ENCODE measurements around the gene POLR2C. TPM values are rescaled to one million over a fixed set of nuclear protein-coding genes. Genes with fewer than 3 reads are reported as not detected.
A peak's percentile ranks its signal among the peaks of the same experiment; 100 is the strongest.
"Not testable (repeated sequence)": the region's sequence is repeated elsewhere in the genome, so short reads cannot be mapped to it uniquely, and the experiment has no call there.

Gene POLR2C
- total RNA-seq, 1 donor from 2014 or later: 58.0 TPM

DNA sequence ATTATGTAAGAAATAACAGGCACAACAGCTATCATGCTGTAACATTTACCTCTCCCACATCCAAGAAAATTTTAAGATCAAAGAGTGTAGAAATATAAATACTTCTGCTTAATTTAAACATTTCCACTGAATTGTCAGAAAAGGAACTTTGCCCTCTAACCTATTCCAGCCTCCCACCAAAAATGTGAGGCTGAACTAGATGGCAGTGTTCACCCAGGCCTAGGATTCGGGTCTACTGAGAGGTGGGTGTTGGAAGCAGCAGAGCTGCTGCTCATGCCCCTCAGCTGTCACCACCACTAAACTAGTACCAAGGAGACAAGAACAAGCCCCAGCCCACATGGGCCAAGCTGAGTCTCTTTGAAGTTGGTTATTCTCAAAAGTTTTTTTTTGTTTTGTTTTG lies 26.6 kb upstream of the POLR2C start:
- H4K20me1 ChIP-seq (ENCODE audit: insufficient read depth, low read length): peaks cover 8% of the 10 kb centered on the region
- H2AFZ ChIP-seq (ENCODE audit: low read depth, low read length): no peak overlapping the region
- peaks cover 5% of the 10 kb centered on the region for H3K9me3 Mint-ChIP-seq (ENCODE audit: unreplicated experiment)
- FAIRE-seq (no peak), DNase-seq (ENCODE audit: low read depth) (no peak)
- H3K9me3 ChIP-seq (ENCODE audit: insufficient read depth, low read depth, low read length): no peaks in the 10 kb centered on the region
- H3K4me3 ChIP-seq (ENCODE audit: insufficient read depth, low read depth, low read length): no peak overlapping the region
- H3K4me3 Mint-ChIP-seq (ENCODE audit: unreplicated experiment): no peak overlapping the region
- no peak overlapping the region for H3K9ac ChIP-seq (ENCODE audit: low read length)
- no peak overlapping the region for H3K4me2 ChIP-seq (ENCODE audit: low read length)
- no peaks in the 10 kb centered on the region for H3K4me1 Mint-ChIP-seq (ENCODE audit: low read depth, unreplicated experiment)
- no peak overlapping the region for H3K27ac ChIP-seq (ENCODE audit: low read depth, low read length)
- peaks cover 4% of the 10 kb centered on the region for H3K79me2 ChIP-seq (ENCODE audit: insufficient read depth, low read length)
- peaks cover 59% of the 10 kb centered on the region for H3K36me3 ChIP-seq (ENCODE audit: insufficient read depth, low read length)
- peaks cover 24% of the 10 kb centered on the region for H3K36me3 Mint-ChIP-seq (ENCODE audit: low read depth, unreplicated experiment)
- H3K27ac Mint-ChIP-seq (ENCODE audit: unreplicated experiment): no peak overlapping the region
- no peaks in the 10 kb centered on the region for H3K27me3 ChIP-seq (ENCODE audit: insufficient read depth, low read length)
- TF ChIP-seq, protein P1, sequence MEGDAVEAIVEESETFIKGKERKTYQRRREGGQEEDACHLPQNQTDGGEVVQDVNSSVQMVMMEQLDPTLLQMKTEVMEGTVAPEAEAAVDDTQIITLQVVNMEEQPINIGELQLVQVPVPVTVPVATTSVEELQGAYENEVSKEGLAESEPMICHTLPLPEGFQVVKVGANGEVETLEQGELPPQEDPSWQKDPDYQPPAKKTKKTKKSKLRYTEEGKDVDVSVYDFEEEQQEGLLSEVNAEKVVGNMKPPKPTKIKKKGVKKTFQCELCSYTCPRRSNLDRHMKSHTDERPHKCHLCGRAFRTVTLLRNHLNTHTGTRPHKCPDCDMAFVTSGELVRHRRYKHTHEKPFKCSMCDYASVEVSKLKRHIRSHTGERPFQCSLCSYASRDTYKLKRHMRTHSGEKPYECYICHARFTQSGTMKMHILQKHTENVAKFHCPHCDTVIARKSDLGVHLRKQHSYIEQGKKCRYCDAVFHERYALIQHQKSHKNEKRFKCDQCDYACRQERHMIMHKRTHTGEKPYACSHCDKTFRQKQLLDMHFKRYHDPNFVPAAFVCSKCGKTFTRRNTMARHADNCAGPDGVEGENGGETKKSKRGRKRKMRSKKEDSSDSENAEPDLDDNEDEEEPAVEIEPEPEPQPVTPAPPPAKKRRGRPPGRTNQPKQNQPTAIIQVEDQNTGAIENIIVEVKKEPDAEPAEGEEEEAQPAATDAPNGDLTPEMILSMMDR (IDR thresholded peaks at IDR 0.05; ENCODE audit: insufficient read depth, low read depth, low read length): no peak
- TF ChIP-seq EZH2 (IDR thresholded peaks at IDR 0.05; ENCODE audit: insufficient read depth, low read length): no peak
- no peaks in the 10 kb centered on the region for H3K27me3 Mint-ChIP-seq (ENCODE audit: low read depth, unreplicated experiment)
- H3K4me1 ChIP-seq (ENCODE audit: insufficient read depth, low read length): no peaks in the 10 kb centered on the region

- H3K4me3 ChIP-seq (ENCODE audit: insufficient read depth, low read depth, low read length); H3K27ac Mint-ChIP-seq (ENCODE audit: unreplicated experiment); H3K4me3 Mint-ChIP-seq (ENCODE audit: unreplicated experiment); H3K9me3 Mint-ChIP-seq (ENCODE audit: unreplicated experiment); H3K27me3 Mint-ChIP-seq (ENCODE audit: low read depth, unreplicated experiment); DNase-seq (ENCODE audit: low read depth); H2AFZ ChIP-seq (ENCODE audit: low read depth, low read length); H3K27ac ChIP-seq (ENCODE audit: low read depth, low read length); H3K4me1 Mint-ChIP-seq (ENCODE audit: low read depth, unreplicated experiment); H3K4me2 ChIP-seq (ENCODE audit: low read length); H3K4me1 ChIP-seq (ENCODE audit: insufficient read depth, low read length); H3K9ac ChIP-seq (ENCODE audit: low read length); FAIRE-seq; H3K9me3 ChIP-seq (ENCODE audit: insufficient read depth, low read depth, low read length); H3K27me3 ChIP-seq (ENCODE audit: insufficient read depth, low read length): not testable (repeated sequence)
- H3K36me3 ChIP-seq (ENCODE audit: insufficient read depth, low read length): peaks cover 26% of the 10 kb centered on the region
- peaks cover 26% of the 10 kb centered on the region for H4K20me1 ChIP-seq (ENCODE audit: insufficient read depth, low read length)
- H3K79me2 ChIP-seq (ENCODE audit: insufficient read depth, low read length): peaks cover 41% of the 10 kb centered on the region
- H3K36me3 Mint-ChIP-seq (ENCODE audit: low read depth, unreplicated experiment): peaks cover 27% of the 10 kb centered on the region
Observed at GRCh38 chr16:57439947-57440346, 22.5 kb upstream of the POLR2C start.

- not testable (repeated sequence) for DNase-seq (ENCODE audit: low read depth); H3K27ac Mint-ChIP-seq (ENCODE audit: unreplicated experiment); H3K4me1 ChIP-seq (ENCODE audit: insufficient read depth, low read length); H3K27me3 ChIP-seq (ENCODE audit: insufficient read depth, low read length); H3K27ac ChIP-seq (ENCODE audit: low read depth, low read length); H3K4me3 ChIP-seq (ENCODE audit: insufficient read depth, low read depth, low read length); H3K9me3 ChIP-seq (ENCODE audit: insufficient read depth, low read depth, low read length); FAIRE-seq; H3K9me3 Mint-ChIP-seq (ENCODE audit: unreplicated experiment); H3K27me3 Mint-ChIP-seq (ENCODE audit: low read depth, unreplicated experiment); H3K4me1 Mint-ChIP-seq (ENCODE audit: low read depth, unreplicated experiment); H3K4me2 ChIP-seq (ENCODE audit: low read length); H2AFZ ChIP-seq (ENCODE audit: low read depth, low read length); H3K4me3 Mint-ChIP-seq (ENCODE audit: unreplicated experiment); H3K9ac ChIP-seq (ENCODE audit: low read length)
- Histone ChIP-seq H4K20me1 (ENCODE audit: insufficient read depth, low read length) (peaks cover 26% of the 10 kb centered on the region), H3K36me3 (ENCODE audit: insufficient read depth, low read length) (peaks cover 23% of the 10 kb centered on the region), H3K79me2 (ENCODE audit: insufficient read depth, low read length) (peaks cover 47% of the 10 kb centered on the region)
- H3K36me3 Mint-ChIP-seq (ENCODE audit: low read depth, unreplicated experiment): peaks cover 27% of the 10 kb centered on the region
Observed at GRCh38 chr16:57440551-57440950, 21.9 kb upstream of the POLR2C start.

DNA sequence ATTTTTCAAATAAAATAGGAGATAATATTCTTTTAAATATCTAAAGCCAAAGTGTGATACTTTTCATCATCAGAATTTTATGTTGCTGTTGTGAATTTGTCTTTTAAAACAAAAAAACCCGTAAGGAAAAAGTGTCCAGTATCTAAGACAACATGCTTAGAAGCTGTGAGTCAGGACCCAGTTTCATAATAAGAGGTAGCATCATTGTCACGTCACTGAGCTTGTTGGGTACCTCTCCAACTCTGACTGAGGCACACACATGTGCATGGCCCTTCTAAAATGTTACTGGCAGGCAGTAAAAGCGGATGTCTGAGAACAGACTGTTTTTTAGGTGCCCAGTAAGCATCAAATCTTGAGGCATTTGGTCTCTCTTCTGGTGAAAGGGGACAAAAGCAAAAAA lies 17.8 kb upstream of the POLR2C start:
- Histone ChIP-seq H3K9me3 (ENCODE audit: insufficient read depth, low read depth, low read length) (no peaks in the 10 kb centered on the region), H3K4me2 (ENCODE audit: low read length) (no peak overlapping the region), H3K9ac (ENCODE audit: low read length) (no peak overlapping the region), H3K36me3 (ENCODE audit: insufficient read depth, low read length) (peaks cover 10% of the 10 kb centered on the region), H2AFZ (ENCODE audit: low read depth, low read length) (no peak overlapping the region), H3K27ac (ENCODE audit: low read depth, low read length) (no peak overlapping the region), H4K20me1 (ENCODE audit: insufficient read depth, low read length) (peaks cover 22% of the 10 kb centered on the region), H3K4me3 (ENCODE audit: insufficient read depth, low read depth, low read length) (no peak overlapping the region), H3K4me1 (ENCODE audit: insufficient read depth, low read length) (peaks cover 14% of the 10 kb centered on the region), H3K27me3 (ENCODE audit: insufficient read depth, low read length) (no peaks in the 10 kb centered on the region), H3K79me2 (ENCODE audit: insufficient read depth, low read length) (peaks cover 86% of the 10 kb centered on the region)
- Mint-ChIP-seq H3K9me3 (ENCODE audit: unreplicated experiment) (peaks cover 5% of the 10 kb centered on the region), H3K36me3 (ENCODE audit: low read depth, unreplicated experiment) (peaks cover 23% of the 10 kb centered on the region), H3K27ac (ENCODE audit: unreplicated experiment) (no peak overlapping the region), H3K27me3 (ENCODE audit: low read depth, unreplicated experiment) (no peaks in the 10 kb centered on the region), H3K4me1 (ENCODE audit: low read depth, unreplicated experiment) (peaks cover 11% of the 10 kb centered on the region), H3K4me3 (ENCODE audit: unreplicated experiment) (no peak overlapping the region)
- peak; percentile 20 for DNase-seq (ENCODE audit: low read depth)
- no peak for FAIRE-seq
- no peak for TF ChIP-seq EZH2 (IDR thresholded peaks at IDR 0.05; ENCODE audit: insufficient read depth, low read length)
- TF ChIP-seq, protein P1 (IDR thresholded peaks at IDR 0.05; ENCODE audit: insufficient read depth, low read depth, low read length): no peak
